OCI-LY7 (cell line): ENCODE results near the gene PARD3. TPM values are rescaled to one million over a fixed set of nuclear protein-coding genes. Genes with fewer than 3 reads are reported as not detected.

Experiments used
- BruUV-seq: library from RNA; stranded (reverse); fragments of 400-500 nt; replicated peaks from 2 replicates; lab custom pipeline; 2021; lab: Mats Ljungman, UMichigan
- CTCF ChIA-PET: fragments of 300-600 bp; sonication (Branson Sonifier 250); formaldehyde crosslinking; loops from one replicate; lab custom pipeline; 2022; ENCODE audit warnings: antibody characterized with exemption; ENCODE audit not compliant: unreplicated experiment; lab: Charles Lee
- POLR2A ChIA-PET: fragments of 300-600 bp; sonication (Branson Sonifier 250); formaldehyde crosslinking; loops from one replicate; lab custom pipeline; 2022; ENCODE audit warnings: antibody characterized with exemption; lab: Charles Lee
- DNase-seq: peaks from one replicate; pipeline ENCODE4 v3.0.0-alpha.2; 2015; ENCODE audit warnings: low spot score
- H2AFZ ChIP-seq: fragments of 200-600 bp; sonication (generic), shearing (Covaris generic); 2 replicates; pipeline ENCODE4 v1.6.1; 2014; ENCODE audit warnings: mild to moderate bottlenecking, antibody characterized with exemption, low read length, moderate library complexity
- H3K27ac ChIP-seq: fragments of 200-600 bp; sonication (generic); 2 replicates; pipeline ENCODE4 v1.5.1; 2014; ENCODE audit warnings: mixed run types, low read depth, mild to moderate bottlenecking, moderate library complexity, low read length, inconsistent platforms; ENCODE audit not compliant: poor library complexity, severe bottlenecking
- H3K36me3 ChIP-seq: fragments of 200-600 bp; sonication (generic); 2 replicates; pipeline ENCODE4 v1.6.1; 2014; ENCODE audit warnings: mild to moderate bottlenecking, antibody characterized with exemption, low read length, moderate library complexity, mixed read lengths; ENCODE audit not compliant: insufficient read depth
- H3K4me1 ChIP-seq: fragments of 200-600 bp; sonication (generic); 2 replicates; pipeline ENCODE4 v1.5.1; 2014; ENCODE audit warnings: mild to moderate bottlenecking, low read length; ENCODE audit not compliant: insufficient read depth, poor library complexity, severe bottlenecking
- H3K4me2 ChIP-seq: fragments of 200-600 bp; sonication (generic); 2 replicates; pipeline ENCODE4 v1.6.1; 2014; ENCODE audit warnings: mild to moderate bottlenecking, low read length
- H3K4me3 ChIP-seq: fragments of 200-600 bp; sonication (generic); 2 replicates; pipeline ENCODE4 v1.5.1; 2014; ENCODE audit warnings: mild to moderate bottlenecking, low read depth, low read length; ENCODE audit not compliant: poor library complexity, severe bottlenecking
- H3K79me2 ChIP-seq: fragments of 200-600 bp; sonication (generic); 2 replicates; pipeline ENCODE4 v1.6.1; 2016; ENCODE audit warnings: low read depth, mild to moderate bottlenecking, low read length, moderate library complexity, mixed read lengths; ENCODE audit not compliant: insufficient read depth
- H3K9me2 ChIP-seq: fragments of 200-600 bp; sonication (generic); 2 replicates; pipeline ENCODE4 v1.6.1; 2016; ENCODE audit warnings: mild to moderate bottlenecking, low read length, mixed read lengths; ENCODE audit not compliant: insufficient read depth
- H3K9me3 ChIP-seq: fragments of 200-600 bp; sonication (generic); 2 replicates; pipeline ENCODE4 v1.6.1; 2014; ENCODE audit warnings: mild to moderate bottlenecking, mixed run types, low read length, mixed read lengths
- H4K20me1 ChIP-seq: fragments of 200-600 bp; sonication (generic); 2 replicates; pipeline ENCODE4 v1.6.1; 2014; ENCODE audit warnings: mild to moderate bottlenecking, antibody characterized with exemption, low read length, moderate library complexity, mixed read lengths; ENCODE audit not compliant: insufficient read depth
- CTCF ChIP-seq: fragments of 200-600 bp; sonication (generic); conservative IDR thresholded peaks from 2 replicates; pipeline ENCODE4 v1.5.1; 2014; ENCODE audit warnings: mild to moderate bottlenecking, antibody characterized with exemption, low read length, moderate library complexity, mixed read lengths
- EZH2phosphoT487 ChIP-seq: fragments of 200-600 bp; sonication (generic); IDR thresholded peaks from 2 replicates; pipeline ENCODE4 v1.6.1; 2018; ENCODE audit warnings: low read depth, borderline replicate concordance, mild to moderate bottlenecking, mixed run types, antibody characterized with exemption, low read length, moderate library complexity, mixed read lengths
- intact Hi-C: fragments of 100-400 bp; cut with micrococcal nuclease; formaldehyde crosslinking; loops from one replicate; pipeline ENCODE4 v1.10.0; 2022; ENCODE audit not compliant: unreplicated experiment
- total RNA-seq, 2 experiments: library from RNA; depleted of rRNA in 1 of 2; stranded (reverse); fragments of >200 nt in 1 of 2; shearing (Covaris generic) in 1 of 2; gene quantifications; 2 replicates each; pipeline ENCODE4 v1.2.3, GENCODE V29; 2014 to 2022

The PARD3 gene
- total RNA-seq, 2 experiments from 2014 or later: not detected

DNA sequence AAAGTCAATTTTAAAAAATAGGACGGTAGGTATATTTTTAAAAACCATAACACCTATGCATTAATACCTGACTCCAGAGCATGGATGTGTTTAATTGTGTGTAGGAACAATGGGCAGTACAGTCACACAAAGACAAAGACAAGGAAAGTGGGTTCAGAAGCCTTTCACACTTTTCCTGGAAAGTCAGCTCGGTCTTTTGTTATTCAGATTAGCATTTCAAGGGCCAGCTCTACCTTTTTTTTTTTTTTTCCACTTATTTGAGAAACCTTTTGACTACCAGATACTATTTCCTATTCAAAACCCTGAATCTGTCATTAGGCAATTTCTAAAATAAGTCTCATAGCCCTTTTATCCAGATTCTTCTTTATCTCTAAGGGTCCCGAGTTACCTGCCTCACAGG is 401.9 kb downstream of the PARD3 start:
- Histone ChIP-seq H3K36me3 (no peaks in the 10 kb centered on the region), H3K4me1 (no peaks in the 10 kb centered on the region), H3K9me2 (no peaks in the 10 kb centered on the region), H3K27ac (no peak overlapping the region), H3K4me3 (no peak overlapping the region), H3K9me3 (no peaks in the 10 kb centered on the region), H3K4me2 (no peak overlapping the region), H4K20me1 (no peaks in the 10 kb centered on the region), H2AFZ (no peak overlapping the region), H3K79me2 (no peaks in the 10 kb centered on the region)
- intact Hi-C loops: no loop called here
- ChIA-PET POLR2A (no interaction called here), CTCF (no interaction called here)
- TF ChIP-seq CTCF (no peak), EZH2phosphoT487 (no peak)
- no TSS peak for BruUV-seq
- no peak for DNase-seq

DNA sequence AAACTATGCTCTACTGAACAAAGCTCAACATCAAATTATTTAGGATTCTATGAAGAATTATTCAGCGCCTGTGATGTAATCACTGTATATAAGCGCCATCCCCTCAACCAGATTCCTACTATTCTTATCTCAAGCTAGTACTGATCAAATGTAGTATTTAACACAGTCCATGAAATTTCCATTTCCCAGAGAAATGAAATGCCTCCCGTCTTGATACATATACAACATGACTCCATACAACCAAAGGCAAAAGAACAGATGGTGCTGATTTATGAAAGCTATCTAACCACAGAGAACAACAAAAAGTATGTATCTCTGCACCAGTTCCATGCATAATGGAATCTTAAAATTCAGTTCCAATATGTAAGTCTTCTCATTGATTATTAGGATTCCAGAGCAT is 406.1 kb downstream of the PARD3 start:
- Histone ChIP-seq H4K20me1 (no peaks in the 10 kb centered on the region), H3K36me3 (no peaks in the 10 kb centered on the region), H3K4me2 (no peak overlapping the region), H3K4me1 (no peaks in the 10 kb centered on the region), H3K79me2 (no peaks in the 10 kb centered on the region), H3K9me3 (no peaks in the 10 kb centered on the region), H3K9me2 (no peaks in the 10 kb centered on the region), H2AFZ (no peak overlapping the region), H3K4me3 (no peak overlapping the region), H3K27ac (no peak overlapping the region)
- intact Hi-C loops: no loop called here
- TF ChIP-seq CTCF: no peak
- TF ChIP-seq EZH2phosphoT487: no peak
- no TSS peak for BruUV-seq
- ChIA-PET POLR2A (no interaction called here), CTCF (no interaction called here)
- DNase-seq: no peak

DNA sequence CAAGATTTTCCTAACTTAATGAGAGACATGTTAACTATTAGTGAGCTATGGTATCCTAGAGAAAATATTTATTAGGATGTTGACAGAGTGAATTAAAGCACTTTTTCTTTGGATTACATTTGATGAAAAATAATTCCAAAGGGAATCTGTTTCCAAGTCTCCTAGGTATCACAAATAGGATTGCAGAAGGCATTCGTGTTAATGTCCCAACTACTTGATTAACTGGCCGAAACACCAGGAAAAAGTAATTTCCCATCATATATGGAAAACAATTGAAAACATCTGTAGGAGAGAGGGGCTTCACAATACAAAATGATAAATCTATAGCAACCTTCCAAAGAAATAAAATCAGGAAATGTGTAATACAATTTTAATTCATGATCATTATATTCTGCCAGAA is 406.7 kb downstream of the PARD3 start:
- Histone ChIP-seq H3K79me2 (no peaks in the 10 kb centered on the region), H2AFZ (no peak overlapping the region), H3K9me2 (no peaks in the 10 kb centered on the region), H3K27ac (no peak overlapping the region), H3K4me1 (no peaks in the 10 kb centered on the region), H4K20me1 (no peaks in the 10 kb centered on the region), H3K9me3 (no peaks in the 10 kb centered on the region), H3K4me3 (no peak overlapping the region), H3K4me2 (no peak overlapping the region), H3K36me3 (no peaks in the 10 kb centered on the region)
- POLR2A ChIA-PET: no interaction called here
- no peak for DNase-seq
- intact Hi-C loops: no loop called here
- no TSS peak for BruUV-seq
- CTCF ChIA-PET: no interaction called here
- no peak for TF ChIP-seq EZH2phosphoT487
- no peak for TF ChIP-seq CTCF
